ENCODE data around the gene WDR17.
A peak's percentile ranks its signal among the peaks of the same experiment; 100 is the strongest.

DNA sequence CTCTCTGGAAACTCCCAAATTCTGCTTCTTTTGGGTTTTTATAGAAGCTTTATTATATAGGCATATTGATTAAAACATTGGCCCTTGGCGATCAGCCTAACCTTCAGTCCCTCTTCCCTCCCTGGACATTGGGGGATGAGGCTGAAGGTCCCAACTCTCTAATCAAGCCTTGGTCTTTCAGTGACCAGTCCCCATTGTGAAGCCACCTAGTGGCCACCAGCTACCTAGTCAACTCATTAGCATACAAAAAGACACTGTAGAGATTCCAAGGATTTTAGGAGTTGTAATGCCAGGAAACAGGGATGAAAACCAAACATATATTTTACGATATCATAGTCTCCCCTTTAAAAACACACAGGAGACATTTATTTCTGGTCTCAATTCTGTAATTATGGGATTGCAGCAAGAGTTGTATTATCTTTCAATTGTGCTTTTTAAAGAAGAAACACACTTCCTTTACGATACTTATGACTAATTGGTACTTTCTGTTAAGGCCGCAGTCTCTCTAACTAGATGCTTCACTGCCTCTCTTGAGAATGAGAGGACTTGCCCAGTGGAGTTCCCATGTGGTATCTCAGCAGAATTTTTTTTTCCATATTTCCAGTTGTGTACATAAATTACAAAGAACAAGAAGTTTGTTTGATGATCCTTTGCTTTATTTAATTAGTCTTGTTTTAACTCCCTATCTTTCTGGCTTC, 58.2 kb downstream of the WDR17 start:
- no peak for TF ChIP-seq POLR2A (IDR thresholded peaks at IDR 0.05)
- TF ChIP-seq, protein P1, sequence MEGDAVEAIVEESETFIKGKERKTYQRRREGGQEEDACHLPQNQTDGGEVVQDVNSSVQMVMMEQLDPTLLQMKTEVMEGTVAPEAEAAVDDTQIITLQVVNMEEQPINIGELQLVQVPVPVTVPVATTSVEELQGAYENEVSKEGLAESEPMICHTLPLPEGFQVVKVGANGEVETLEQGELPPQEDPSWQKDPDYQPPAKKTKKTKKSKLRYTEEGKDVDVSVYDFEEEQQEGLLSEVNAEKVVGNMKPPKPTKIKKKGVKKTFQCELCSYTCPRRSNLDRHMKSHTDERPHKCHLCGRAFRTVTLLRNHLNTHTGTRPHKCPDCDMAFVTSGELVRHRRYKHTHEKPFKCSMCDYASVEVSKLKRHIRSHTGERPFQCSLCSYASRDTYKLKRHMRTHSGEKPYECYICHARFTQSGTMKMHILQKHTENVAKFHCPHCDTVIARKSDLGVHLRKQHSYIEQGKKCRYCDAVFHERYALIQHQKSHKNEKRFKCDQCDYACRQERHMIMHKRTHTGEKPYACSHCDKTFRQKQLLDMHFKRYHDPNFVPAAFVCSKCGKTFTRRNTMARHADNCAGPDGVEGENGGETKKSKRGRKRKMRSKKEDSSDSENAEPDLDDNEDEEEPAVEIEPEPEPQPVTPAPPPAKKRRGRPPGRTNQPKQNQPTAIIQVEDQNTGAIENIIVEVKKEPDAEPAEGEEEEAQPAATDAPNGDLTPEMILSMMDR (IDR thresholded peaks at IDR 0.05), result peak in 1 of 2 donors; percentile 14
